Spleen (tissue), 11 donors: ENCODE results near the gene SCIN. TPM values are rescaled to one million over a fixed set of nuclear protein-coding genes. Genes with fewer than 3 reads are reported as not detected.

ENCODE experiments used
- DNase-seq: peaks from one replicate; pipeline ENCODE4 v3.0.0-alpha.2; 2020
- H3K27ac ChIP-seq, 8 donors: fragments of 200-600 bp; sonication (generic) in 7 of 8; 1 replicate in 4 of 8; 2 replicates in 4 of 8; pipeline versions ENCODE4 v1.5.0 to v1.8.0; 2016 to 2021; ENCODE audit warnings: inconsistent platforms in 4 of 8, mild to moderate bottlenecking in 4 of 8, moderate library complexity in 1 of 8
- H3K27me3 ChIP-seq, 7 donors: fragments of 200-600 bp; sonication (generic) in 6 of 7; replicated peaks in 1 of 7; 1 replicate in 4 of 7; 2 replicates in 3 of 7; pipeline versions ENCODE4 v1.5.0 to v1.8.0; 2016 to 2021; ENCODE audit warnings: inconsistent platforms in 3 of 7, mild to moderate bottlenecking in 1 of 7
- H3K36me3 ChIP-seq, 6 donors: fragments of 200-600 bp; sonication (generic) in 5 of 6; 1 replicate in 4 of 6; 2 replicates in 2 of 6; pipeline versions ENCODE4 v1.5.0 to v1.8.0; 2016 to 2021; ENCODE audit warnings: inconsistent platforms in 2 of 6
- H3K4me1 ChIP-seq, 6 donors: fragments of 200-600 bp; sonication (generic) in 5 of 6; 1 replicate in 3 of 6; 2 replicates in 3 of 6; pipeline versions ENCODE4 v1.5.0 to v1.8.0; 2016 to 2021; ENCODE audit warnings: inconsistent platforms in 3 of 6
- H3K4me3 ChIP-seq, 8 donors: fragments of 200-600 bp; sonication (generic) in 7 of 8; 1 replicate in 4 of 8; 2 replicates in 4 of 8; pipeline versions ENCODE4 v1.5.0 to v1.8.0; 2016 to 2021; ENCODE audit warnings: inconsistent platforms in 4 of 8, mild to moderate bottlenecking in 4 of 8, moderate library complexity in 2 of 8
- H3K9me3 ChIP-seq, 8 donors: fragments of 200-600 bp; sonication (generic) in 7 of 8; 1 replicate in 4 of 8; 2 replicates in 4 of 8; pipeline versions ENCODE4 v1.5.0 to v1.8.0; 2016 to 2021; ENCODE audit warnings: inconsistent platforms in 4 of 8
- POLR2A ChIP-seq, 3 donors: fragments of 450-650 bp; IDR thresholded peaks; one replicate each; pipeline ENCODE4 v1.5.1; 2017; ENCODE audit warnings: antibody characterized with exemption in 3 of 3, mild to moderate bottlenecking in 1 of 3
- POLR2AphosphoS5 ChIP-seq, 3 donors: sonication (generic); formaldehyde crosslinking; IDR thresholded peaks; one replicate each; pipeline ENCODE4 v1.5.1; 2017; ENCODE audit warnings: antibody characterized with exemption in 3 of 3
- WGBS, 5 donors: extraction: QIAGEN DNeasy Blood & Tissue Kit in 3 of 5; methylation state at CpG; one replicate each; pipeline versions ENCODE4 v1.1.5 to v1.1.7; 2013 to 2018; 5-methylcytosine and 5-hydroxymethylcytosine counted together
- intact Hi-C: fragments of 100-400 bp; cut with DNase I; formaldehyde crosslinking; loops from one replicate; pipeline ENCODE4 v1.15.0; 2023; ENCODE audit warnings: low total_unique reads
- polyA plus RNA-seq, 3 donors: library from polyadenylated mRNA; stranded (reverse); fragments of 200-250 nt; gene quantifications; one replicate each; pipeline ENCODE4 v1.2.1, GENCODE V29; 2013
- total RNA-seq, 7 donors: library from RNA; depleted of rRNA in 3 of 7; stranded (reverse); fragments of >200 nt in 3 of 7; fragmentation: NEBNext Ultra II Directional in 4 of 7; extraction: Animal tissue kit (Norgen Biotek cat#: 25700) in 4 of 7; gene quantifications; one replicate each; pipeline versions ENCODE4 v1.1.0 to v1.2.1, GENCODE V29; 2016 to 2021
- TF ChIP-seq, protein P1 (sequence below), 11 experiments: fragments of 200-600 bp in 7 of 11; fragments of 450-650 bp in 4 of 11; sonication (generic) in 4 of 11; IDR thresholded peaks in 8 of 11; conservative IDR thresholded peaks in 3 of 11; 1 replicate in 7 of 11; 2 replicates in 4 of 11; pipeline versions ENCODE4 v1.4.0 to v1.8.0; 2016 to 2021; ENCODE audit warnings: antibody characterized with exemption in 11 of 11, inconsistent platforms in 4 of 11, mild to moderate bottlenecking in 1 of 11
- donor health status: healthy with polysubstance abuse.
- donor health status: DM: no; HTN: no; CAD: no; lungs with moderate emphysema.
- donor health status: DM: no; HTN: no; CAD: no.
- donor health status: Bipolar disorder and iron deficiency.
- donor health status: healthy.
- donor health status: DM: no; HTN: no; CAD: no.
- donor health status: DM: yes; HTN: yes; CAD: no.

Gene SCIN
- total and polyA plus RNA-seq, 10 donors: 0.07 to 1.4 (median 0.27) TPM; not detected in 1

DNA sequence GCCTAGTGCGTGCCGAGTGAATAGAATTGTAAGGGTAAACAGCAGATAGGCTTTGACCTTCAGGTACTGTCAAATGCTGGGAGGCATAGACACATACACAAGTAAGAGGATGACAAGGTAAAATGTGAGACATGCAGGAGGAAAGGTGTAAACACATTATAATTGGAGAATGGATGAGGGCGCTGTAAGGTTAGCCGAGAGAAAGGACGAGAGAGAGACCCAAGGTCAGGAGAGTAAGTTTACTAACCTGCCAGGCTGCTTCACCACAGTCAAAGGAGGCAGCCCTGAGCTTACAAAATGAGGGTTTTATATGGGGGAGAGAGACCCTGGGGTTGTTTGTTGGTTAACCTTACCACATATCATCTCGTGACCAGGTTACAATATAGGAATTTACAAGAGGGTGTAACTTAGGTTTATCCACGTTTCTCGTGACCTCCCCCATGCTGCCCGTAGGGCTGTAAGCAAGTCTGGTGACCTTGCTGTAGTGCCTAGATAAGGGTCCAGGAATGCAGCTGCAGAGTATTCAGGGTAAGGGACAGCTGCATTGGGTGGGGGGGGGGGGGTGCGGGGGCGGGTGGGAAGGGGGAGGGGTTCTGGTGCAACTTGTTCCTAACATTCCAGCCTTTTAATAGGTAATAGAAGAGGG lies 17.9 kb downstream of the SCIN start:
- Histone ChIP-seq H3K4me1 (peaks cover 0 to 14% (median 0%) of the 10 kb centered on the region in 6 donors), H3K9me3 (no peaks in the 10 kb centered on the region), H3K4me3 (no peak overlapping the region), H3K27ac (no peak overlapping the region), H3K27me3 (no peaks in the 10 kb centered on the region), H3K36me3 (no peaks in the 10 kb centered on the region)
- 88 to 95% (median 94%) methylated on average over 9 to 11 of the region's 11 CpGs for WGBS, 5 donors
- TF ChIP-seq POLR2AphosphoS5 (IDR thresholded peaks at IDR 0.05): no peak
- TF ChIP-seq POLR2A (IDR thresholded peaks at IDR 0.05): no peak
- TF ChIP-seq, protein P1, sequence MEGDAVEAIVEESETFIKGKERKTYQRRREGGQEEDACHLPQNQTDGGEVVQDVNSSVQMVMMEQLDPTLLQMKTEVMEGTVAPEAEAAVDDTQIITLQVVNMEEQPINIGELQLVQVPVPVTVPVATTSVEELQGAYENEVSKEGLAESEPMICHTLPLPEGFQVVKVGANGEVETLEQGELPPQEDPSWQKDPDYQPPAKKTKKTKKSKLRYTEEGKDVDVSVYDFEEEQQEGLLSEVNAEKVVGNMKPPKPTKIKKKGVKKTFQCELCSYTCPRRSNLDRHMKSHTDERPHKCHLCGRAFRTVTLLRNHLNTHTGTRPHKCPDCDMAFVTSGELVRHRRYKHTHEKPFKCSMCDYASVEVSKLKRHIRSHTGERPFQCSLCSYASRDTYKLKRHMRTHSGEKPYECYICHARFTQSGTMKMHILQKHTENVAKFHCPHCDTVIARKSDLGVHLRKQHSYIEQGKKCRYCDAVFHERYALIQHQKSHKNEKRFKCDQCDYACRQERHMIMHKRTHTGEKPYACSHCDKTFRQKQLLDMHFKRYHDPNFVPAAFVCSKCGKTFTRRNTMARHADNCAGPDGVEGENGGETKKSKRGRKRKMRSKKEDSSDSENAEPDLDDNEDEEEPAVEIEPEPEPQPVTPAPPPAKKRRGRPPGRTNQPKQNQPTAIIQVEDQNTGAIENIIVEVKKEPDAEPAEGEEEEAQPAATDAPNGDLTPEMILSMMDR (IDR thresholded peaks at IDR 0.05 in 8 of 11, conservative IDR thresholded peaks at IDR 0.05 in 3 of 11): no peak
- intact Hi-C loops: no loop called here
- DNase-seq: no peak

DNA sequence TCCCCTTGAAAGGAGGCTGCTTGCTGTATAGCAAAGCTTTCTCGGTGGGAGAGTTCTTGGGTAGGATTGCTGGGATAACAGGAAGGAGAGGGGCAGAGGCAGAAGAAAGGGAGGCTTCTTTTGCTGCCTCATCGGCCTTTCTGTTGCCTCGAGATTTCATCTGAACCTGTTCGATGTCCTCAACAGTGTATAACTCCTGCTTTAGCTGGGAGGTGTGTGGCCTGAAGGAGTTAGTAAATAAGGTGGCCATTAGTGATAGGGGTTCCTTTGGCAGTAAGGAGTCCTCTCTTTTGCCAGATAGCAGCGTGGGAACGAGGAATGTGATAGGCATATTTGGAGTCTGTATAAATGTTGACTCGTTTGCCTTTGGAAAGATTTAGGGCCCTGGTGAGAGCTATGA lies 20.0 kb downstream of the SCIN start:
- intact Hi-C loops: no loop called here
- Histone ChIP-seq H3K4me1 (peaks cover 0 to 1% (median 0%) of the 10 kb centered on the region in 6 donors), H3K27me3 (no peaks in the 10 kb centered on the region), H3K4me3 (no peak overlapping the region), H3K27ac (no peak overlapping the region), H3K36me3 (no peaks in the 10 kb centered on the region), H3K9me3 (peaks cover 0 to 4% (median 0%) of the 10 kb centered on the region in 8 donors)
- TF ChIP-seq POLR2AphosphoS5 (IDR thresholded peaks at IDR 0.05) (no peak), POLR2A (IDR thresholded peaks at IDR 0.05) (no peak)
- TF ChIP-seq, protein P1 (IDR thresholded peaks at IDR 0.05 in 8 of 11, conservative IDR thresholded peaks at IDR 0.05 in 3 of 11): no peak
- no peak for DNase-seq
- WGBS, 5 donors: 79 to 94% (median 81%) methylated on average over 7 of the region's 7 CpGs

DNA sequence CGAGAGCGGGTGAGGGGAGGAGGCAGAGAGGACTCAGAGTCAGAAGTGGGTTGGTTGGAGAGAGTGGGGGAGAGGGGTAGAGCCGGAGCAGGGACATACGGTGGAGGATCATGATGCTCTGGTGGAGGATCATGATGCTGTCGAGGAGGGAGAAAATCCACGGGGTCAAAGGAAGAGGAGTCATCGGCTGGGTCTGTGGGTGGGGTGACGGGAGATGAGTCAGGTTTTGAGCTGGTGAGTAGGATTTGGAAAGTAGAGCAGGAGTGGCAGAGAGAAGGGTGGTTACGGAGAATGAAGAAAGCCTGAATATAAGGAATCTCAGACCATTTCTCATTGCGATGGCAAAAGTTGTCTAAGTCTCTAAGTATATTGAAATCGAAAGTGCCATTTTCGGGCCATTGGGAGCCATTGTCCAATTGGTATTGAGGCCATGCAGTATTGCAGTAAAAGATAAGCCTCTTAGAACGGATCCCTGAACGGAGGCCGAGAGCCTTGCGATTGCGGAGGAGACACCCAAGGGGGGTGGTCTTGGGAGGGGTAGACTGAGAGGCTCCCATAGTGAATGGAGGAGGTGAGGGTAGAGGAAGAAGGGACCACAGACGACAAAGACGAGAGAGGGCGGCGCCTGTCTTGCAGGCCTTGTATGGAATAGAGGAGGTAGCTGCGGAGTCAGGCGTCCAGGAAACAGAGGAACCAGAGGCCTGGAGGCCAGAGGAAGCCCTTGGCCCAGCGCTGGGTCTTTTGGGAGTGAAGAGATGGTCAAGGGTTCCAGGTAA lies 23.8 kb downstream of the SCIN start:
- DNase-seq: no peak
- Histone ChIP-seq H3K27me3 (no peaks in the 10 kb centered on the region), H3K36me3 (no peaks in the 10 kb centered on the region), H3K9me3 (peaks cover 0 to 4% (median 0%) of the 10 kb centered on the region in 8 donors), H3K4me1 (no peaks in the 10 kb centered on the region), H3K4me3 (no peak overlapping the region), H3K27ac (no peak overlapping the region)
- TF ChIP-seq, protein P1 (IDR thresholded peaks at IDR 0.05 in 8 of 11, conservative IDR thresholded peaks at IDR 0.05 in 3 of 11): no peak
- TF ChIP-seq POLR2A (IDR thresholded peaks at IDR 0.05): no peak
- TF ChIP-seq POLR2AphosphoS5 (IDR thresholded peaks at IDR 0.05): no peak
- WGBS, 5 donors: 92 to 95% (median 93%) methylated on average over 24 of the region's 24 CpGs
- intact Hi-C loops: no loop called here

DNA sequence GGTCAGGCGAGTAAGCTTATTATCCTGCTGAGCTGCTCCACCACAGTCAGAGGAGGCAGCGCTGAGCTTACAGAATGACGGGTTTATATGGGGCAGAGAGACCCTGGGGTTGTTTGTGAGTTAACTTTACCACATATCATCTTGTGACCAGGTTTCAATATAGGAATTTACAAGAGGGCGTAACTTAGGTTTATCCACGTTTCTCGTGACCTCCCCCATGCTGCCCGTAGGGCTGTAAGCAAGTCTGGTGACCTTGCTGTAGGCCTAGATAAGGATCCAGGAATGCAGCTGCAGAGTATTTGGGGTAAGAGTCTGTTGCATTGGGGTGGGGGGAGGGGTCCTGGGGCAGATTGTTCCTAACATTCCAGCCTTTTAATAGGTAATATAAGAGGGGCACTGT lies 24.6 kb downstream of the SCIN start:
- DNase-seq: no peak
- no peak for TF ChIP-seq POLR2AphosphoS5 (IDR thresholded peaks at IDR 0.05)
- no peak for TF ChIP-seq POLR2A (IDR thresholded peaks at IDR 0.05)
- TF ChIP-seq, protein P1 (IDR thresholded peaks at IDR 0.05 in 8 of 11, conservative IDR thresholded peaks at IDR 0.05 in 3 of 11): no peak
- H3K27ac ChIP-seq: no peak overlapping the region
- H3K4me1 ChIP-seq: no peaks in the 10 kb centered on the region
- intact Hi-C loops: no loop called here
- H3K9me3 ChIP-seq: peaks cover 0 to 4% (median 0%) of the 10 kb centered on the region in 8 donors
- 89 to 94% (median 92%) methylated on average over 7 of the region's 7 CpGs for WGBS, 5 donors
- no peaks in the 10 kb centered on the region for H3K36me3 ChIP-seq
- H3K4me3 ChIP-seq: no peak overlapping the region
- H3K27me3 ChIP-seq: no peaks in the 10 kb centered on the region
